Duodenal mucosa (tissue), 2 donors: Measurements from ENCODE around the gene TSHZ2.

ENCODE experiments used
- H3K27ac ChIP-seq: one replicate; pipeline ENCODE4 v1.7.0; 2013; ENCODE audit warnings: low read depth, low read length
- H3K27me3 ChIP-seq, 2 donors: one replicate each; pipeline ENCODE4 v1.7.0; 2013; ENCODE audit warnings: low read length in 2 of 2, control low read depth in 1 of 2; ENCODE audit not compliant: insufficient read depth in 2 of 2, control insufficient read depth in 1 of 2
- H3K36me3 ChIP-seq, 2 donors: one replicate each; pipeline ENCODE4 v1.7.0; 2013; ENCODE audit warnings: low read length in 2 of 2, control low read depth in 1 of 2; ENCODE audit not compliant: insufficient read depth in 2 of 2, control insufficient read depth in 1 of 2
- H3K4me1 ChIP-seq, 2 donors: one replicate each; pipeline ENCODE4 v1.7.0; 2013; ENCODE audit warnings: low read length in 2 of 2, control low read depth in 1 of 2; ENCODE audit not compliant: insufficient read depth in 2 of 2, control insufficient read depth in 1 of 2
- H3K4me3 ChIP-seq, 2 donors: one replicate each; pipeline ENCODE4 v1.7.0; 2013; ENCODE audit warnings: low read length in 2 of 2, low read depth in 1 of 2
- H3K9ac ChIP-seq, 2 donors: one replicate each; pipeline ENCODE4 v1.7.0; 2013; ENCODE audit warnings: low read length in 2 of 2, low read depth in 1 of 2
- H3K9me3 ChIP-seq, 2 donors: one replicate each; pipeline ENCODE4 v1.7.0; 2013; ENCODE audit warnings: low read length in 2 of 2, control low read depth in 1 of 2; ENCODE audit not compliant: control insufficient read depth in 1 of 2

Gene TSHZ2

DNA sequence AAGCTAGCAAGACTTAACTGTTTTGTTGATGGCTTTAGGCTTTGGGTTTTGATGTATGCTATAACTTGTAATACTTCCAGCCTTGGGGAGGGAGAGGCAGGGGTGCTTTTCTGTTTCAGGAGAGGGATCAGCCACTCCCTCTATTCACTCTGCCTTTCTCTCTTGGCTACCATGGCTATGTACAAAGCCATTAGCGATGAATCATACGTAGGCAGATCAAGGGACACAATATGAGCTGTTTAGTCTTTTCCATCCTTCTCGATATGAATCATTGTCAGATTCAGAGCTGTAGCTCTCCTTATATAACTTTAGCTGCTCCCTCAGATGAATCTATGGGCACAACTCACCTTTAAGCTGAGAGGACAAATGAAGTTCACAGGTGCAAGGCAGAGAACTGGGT, 230.6 kb downstream of the TSHZ2 start:
- Histone ChIP-seq H3K9ac (no peak overlapping the region), H3K36me3 (no peaks in the 10 kb centered on the region), H3K4me1 (no peaks in the 10 kb centered on the region), H3K4me3 (no peak overlapping the region), H3K9me3 (no peaks in the 10 kb centered on the region), H3K27me3 (no peaks in the 10 kb centered on the region), H3K27ac (no peak overlapping the region)

- Histone ChIP-seq H3K9ac (no peak overlapping the region), H3K4me1 (no peaks in the 10 kb centered on the region), H3K27ac (no peak overlapping the region), H3K4me3 (no peak overlapping the region), H3K27me3 (no peaks in the 10 kb centered on the region), H3K36me3 (no peaks in the 10 kb centered on the region), H3K9me3 (no peaks in the 10 kb centered on the region)
These were observed 232.9 kb downstream of the TSHZ2 start for GRCh38 chr20:53205046-53205445.

DNA sequence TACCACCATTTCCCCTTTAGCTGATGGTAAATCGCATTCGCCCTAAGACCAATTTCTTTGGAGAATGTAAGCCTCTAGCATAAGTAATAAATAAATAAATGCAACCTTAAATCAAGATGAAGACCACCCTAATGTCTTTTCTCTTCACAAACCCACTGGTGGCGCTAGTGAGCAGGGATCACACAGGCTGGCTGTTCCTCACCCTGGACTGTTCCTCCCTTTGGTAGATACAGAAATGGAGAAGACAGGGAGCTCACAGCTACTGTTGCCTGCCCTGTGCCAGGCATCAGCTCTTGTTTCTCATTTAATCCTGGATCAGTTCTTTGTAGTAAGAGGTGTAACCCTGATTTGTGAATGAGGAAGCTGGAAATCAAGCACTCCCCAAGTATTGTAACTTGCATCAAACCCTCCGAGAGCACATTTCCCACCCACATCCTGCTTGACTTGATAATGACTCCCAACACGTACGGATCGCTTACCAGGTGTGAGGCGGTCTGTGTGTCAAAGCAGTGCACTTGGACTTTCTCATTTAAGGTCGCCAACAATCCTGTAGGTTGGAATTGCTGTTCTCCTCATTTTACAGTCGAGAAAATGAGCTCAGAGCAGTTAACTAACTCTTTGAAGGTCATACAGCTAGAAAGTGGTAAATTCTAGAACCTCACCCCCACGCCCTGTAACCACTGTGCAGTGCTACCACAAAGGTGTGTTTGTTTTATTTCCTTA, 236.1 kb downstream of the TSHZ2 start:
- H3K27ac ChIP-seq = no peak overlapping the region
- H3K36me3 ChIP-seq = no peaks in the 10 kb centered on the region
- H3K4me1 ChIP-seq = no peaks in the 10 kb centered on the region
- H3K9ac ChIP-seq = no peak overlapping the region
- no peaks in the 10 kb centered on the region for H3K27me3 ChIP-seq
- no peaks in the 10 kb centered on the region for H3K9me3 ChIP-seq
- no peak overlapping the region for H3K4me3 ChIP-seq

- H3K4me3 ChIP-seq = no peak overlapping the region
- no peak overlapping the region for H3K27ac ChIP-seq
- no peaks in the 10 kb centered on the region for H3K4me1 ChIP-seq
- H3K36me3 ChIP-seq = no peaks in the 10 kb centered on the region
- H3K27me3 ChIP-seq = no peaks in the 10 kb centered on the region
- no peak overlapping the region for H3K9ac ChIP-seq
- no peaks in the 10 kb centered on the region for H3K9me3 ChIP-seq
These were observed 237.9 kb downstream of the TSHZ2 start for GRCh38 chr20:53210041-53210440.

DNA sequence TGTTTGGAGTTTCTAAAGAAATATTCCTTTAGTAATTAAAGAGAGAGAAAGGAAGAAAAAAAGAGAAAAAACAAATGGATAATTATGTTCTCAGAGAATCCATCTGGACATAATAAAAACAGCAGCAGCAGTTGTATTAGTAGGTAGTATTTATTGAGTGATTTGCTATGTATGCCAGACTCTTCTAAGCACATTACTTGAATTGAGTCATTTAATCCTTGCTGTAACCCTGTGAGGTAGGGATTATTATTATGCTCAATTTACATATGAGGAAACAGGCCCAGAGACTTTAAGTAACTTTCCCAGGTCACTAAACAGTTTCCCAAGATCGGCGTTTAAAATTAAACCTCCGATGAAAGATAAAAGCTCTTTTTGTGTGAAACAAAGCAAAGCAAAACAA, 238.8 kb downstream of the TSHZ2 start:
- Histone ChIP-seq H3K36me3 (no peaks in the 10 kb centered on the region), H3K9me3 (no peaks in the 10 kb centered on the region), H3K9ac (no peak overlapping the region), H3K4me3 (no peak overlapping the region), H3K27ac (no peak overlapping the region), H3K27me3 (no peaks in the 10 kb centered on the region), H3K4me1 (no peaks in the 10 kb centered on the region)

- no peak overlapping the region for H3K4me3 ChIP-seq
- H3K36me3 ChIP-seq = no peaks in the 10 kb centered on the region
- no peaks in the 10 kb centered on the region for H3K9me3 ChIP-seq
- no peak overlapping the region for H3K9ac ChIP-seq
- peaks cover 0 to 4% of the 10 kb centered on the region in 2 donors for H3K4me1 ChIP-seq
- H3K27me3 ChIP-seq = no peaks in the 10 kb centered on the region
- H3K27ac ChIP-seq = no peak overlapping the region
These were observed 239.9 kb downstream of the TSHZ2 start for GRCh38 chr20:53212018-53212417.

DNA sequence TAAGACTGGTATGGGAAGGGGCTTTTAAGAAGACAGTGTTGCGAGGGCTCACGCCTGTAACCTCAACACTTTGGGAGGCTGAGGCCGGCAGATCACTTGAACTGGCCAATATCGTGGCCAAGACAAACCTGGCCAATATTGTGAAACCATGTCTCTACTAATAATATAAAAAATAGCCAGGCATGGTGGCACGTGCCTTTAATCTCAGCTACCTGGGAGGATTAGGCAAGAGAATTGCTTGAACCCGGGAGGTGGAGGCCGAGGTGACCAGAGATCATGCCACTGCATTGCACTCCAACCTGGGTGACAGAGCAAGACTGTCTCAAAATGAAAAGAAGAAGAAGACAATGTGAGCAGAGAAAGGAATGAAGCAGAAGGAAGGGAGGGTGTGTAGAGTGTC, 242.2 kb downstream of the TSHZ2 start:
- H3K27ac ChIP-seq = no peak overlapping the region
- no peaks in the 10 kb centered on the region for H3K9me3 ChIP-seq
- no peaks in the 10 kb centered on the region for H3K36me3 ChIP-seq
- H3K4me1 ChIP-seq = peaks cover 0 to 5% of the 10 kb centered on the region in 2 donors
- H3K27me3 ChIP-seq = no peaks in the 10 kb centered on the region
- no peak overlapping the region for H3K9ac ChIP-seq
- no peak overlapping the region for H3K4me3 ChIP-seq

GRCh38 chr20:53215166-53215565, 243.0 kb downstream of the TSHZ2 start:
- Histone ChIP-seq H3K36me3 (no peaks in the 10 kb centered on the region), H3K9ac (no peak overlapping the region), H3K4me1 (peaks cover 0 to 5% of the 10 kb centered on the region in 2 donors), H3K27ac (no peak overlapping the region), H3K27me3 (no peaks in the 10 kb centered on the region), H3K9me3 (no peaks in the 10 kb centered on the region), H3K4me3 (no peak overlapping the region)

DNA sequence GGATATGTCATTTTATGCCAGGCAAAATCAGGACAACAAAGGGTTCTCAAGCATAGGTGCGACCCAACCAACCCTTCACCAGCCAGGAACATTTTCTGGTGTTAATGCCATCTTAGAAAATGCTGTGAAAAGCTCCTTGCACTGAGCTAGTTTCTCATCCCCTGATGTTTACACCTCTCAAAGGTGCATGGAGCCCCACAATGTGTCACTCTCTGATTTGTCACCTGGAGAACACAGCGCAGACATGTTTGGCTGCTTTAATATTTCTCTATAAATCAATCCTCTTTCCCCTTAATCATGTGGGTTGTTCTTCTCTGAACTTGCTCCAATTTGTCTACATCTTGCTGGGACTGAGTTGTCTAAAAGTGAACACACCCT, 244.3 kb downstream of the TSHZ2 start:
- Histone ChIP-seq H3K9ac (no peak overlapping the region), H3K27me3 (no peaks in the 10 kb centered on the region), H3K4me1 (peaks cover 0 to 5% of the 10 kb centered on the region in 2 donors), H3K36me3 (no peaks in the 10 kb centered on the region), H3K4me3 (peak overlapping the region in 1 of 2 donors; percentile 46), H3K27ac (no peak overlapping the region), H3K9me3 (no peaks in the 10 kb centered on the region)

DNA sequence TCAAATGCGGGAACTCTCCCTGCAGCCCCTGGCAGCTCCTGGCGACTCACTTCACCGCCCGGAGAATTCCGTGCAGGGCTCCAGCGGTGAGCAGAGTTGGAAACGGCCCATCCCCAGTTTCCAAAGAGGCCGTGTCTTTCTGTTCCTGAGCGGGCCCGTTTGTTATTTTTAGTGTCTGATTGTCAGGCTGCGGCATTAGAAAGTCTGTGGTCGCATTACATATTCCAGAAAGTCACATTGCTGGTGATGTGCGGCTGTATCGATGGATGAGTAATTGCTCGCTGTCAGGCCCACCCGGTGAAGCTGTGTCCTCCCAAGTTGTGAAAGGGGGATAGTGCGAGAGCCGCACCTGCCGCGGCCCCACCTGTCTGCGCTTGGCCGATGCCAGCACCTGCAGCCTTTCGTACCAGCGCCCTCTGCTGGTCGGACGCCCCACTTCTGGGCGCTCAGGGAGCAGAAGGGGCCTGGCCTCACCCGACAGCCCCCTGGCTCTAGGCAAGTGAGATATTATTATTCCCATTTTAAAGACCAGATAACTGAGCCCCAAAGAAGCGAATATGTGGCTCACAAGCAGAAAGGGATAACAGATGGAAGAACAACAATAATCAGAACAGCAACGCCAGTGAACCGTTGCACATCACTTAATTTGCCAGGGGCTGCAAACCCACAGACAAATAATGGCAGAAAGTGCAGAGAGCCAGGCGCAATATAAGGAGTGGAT, 244.9 kb downstream of the TSHZ2 start:
- Histone ChIP-seq H3K36me3 (no peaks in the 10 kb centered on the region), H3K4me1 (peaks cover 0 to 5% of the 10 kb centered on the region in 2 donors), H3K27ac (no peak overlapping the region), H3K27me3 (no peaks in the 10 kb centered on the region), H3K4me3 (peak overlapping the region; percentile 46 to 58), H3K9me3 (no peaks in the 10 kb centered on the region), H3K9ac (no peak overlapping the region)
